Raji (cell line): ENCODE data around the gene PIF1.

Experiments
- POLR2A ChIP-seq: IDR thresholded peaks from 2 replicates; pipeline ENCODE4 v1.6.1; 2011; ENCODE audit warnings: low read depth, low read length, control low read depth; ENCODE audit not compliant: insufficient read depth

The PIF1 gene

DNA sequence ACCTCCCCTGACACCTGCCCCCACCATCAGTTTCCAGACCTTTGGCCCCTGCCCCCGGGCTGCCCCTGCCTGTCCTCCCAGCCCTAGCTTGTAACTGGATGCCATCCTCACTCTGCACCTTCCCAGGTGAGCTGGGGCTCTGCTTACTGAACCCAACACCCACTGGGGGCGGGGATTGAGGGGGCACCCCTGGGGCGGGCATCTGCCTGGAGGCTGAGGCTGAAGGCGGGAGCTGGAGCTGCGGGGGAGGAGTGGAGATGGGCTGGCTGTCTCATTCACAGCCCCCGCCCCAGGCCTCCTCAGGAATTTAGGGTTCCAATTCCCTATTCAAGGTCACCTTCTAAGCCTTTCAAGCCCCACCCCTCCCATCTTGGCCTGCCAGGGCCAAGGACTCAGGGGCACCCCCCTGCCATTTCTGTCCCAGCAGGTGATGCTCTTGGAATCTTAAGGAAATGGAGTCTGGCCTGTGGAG is 17.7 kb downstream of the PIF1 start:
- no peak for TF ChIP-seq POLR2A

DNA sequence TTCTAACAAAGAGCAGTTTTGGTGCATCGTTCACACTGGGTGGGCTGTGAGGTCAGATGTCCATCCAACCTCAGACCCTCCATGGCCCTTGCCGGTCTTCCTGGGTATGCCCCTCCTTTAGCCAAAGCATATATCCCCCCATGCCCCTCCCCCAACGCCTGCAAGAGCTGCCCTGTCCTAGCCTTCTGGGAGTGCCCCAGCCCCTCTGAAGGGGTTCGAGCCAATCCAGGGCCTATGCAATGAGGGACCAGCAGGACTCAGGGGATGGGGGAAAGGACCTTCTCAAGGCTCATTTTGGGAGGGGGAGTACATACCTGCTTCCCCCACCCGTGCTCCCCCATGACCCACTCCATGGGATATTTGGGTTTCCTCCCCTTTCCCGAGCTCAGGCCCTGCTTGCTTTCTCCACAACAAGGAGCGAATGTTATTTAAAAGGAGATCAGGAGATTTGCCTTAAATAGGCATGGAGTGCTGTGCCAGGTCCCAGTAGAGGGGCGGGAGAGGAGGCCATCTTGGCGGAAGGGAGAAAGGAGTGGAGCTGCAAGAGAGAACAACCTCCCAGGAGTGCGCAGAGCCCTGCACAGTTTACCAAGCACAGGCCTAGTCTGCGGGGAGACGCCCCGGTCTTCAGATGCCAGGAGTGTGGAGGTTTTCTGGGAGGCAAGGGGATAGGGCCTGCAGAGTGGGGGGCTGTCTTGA is 18.2 kb downstream of the PIF1 start:
- no peak for TF ChIP-seq POLR2A

DNA sequence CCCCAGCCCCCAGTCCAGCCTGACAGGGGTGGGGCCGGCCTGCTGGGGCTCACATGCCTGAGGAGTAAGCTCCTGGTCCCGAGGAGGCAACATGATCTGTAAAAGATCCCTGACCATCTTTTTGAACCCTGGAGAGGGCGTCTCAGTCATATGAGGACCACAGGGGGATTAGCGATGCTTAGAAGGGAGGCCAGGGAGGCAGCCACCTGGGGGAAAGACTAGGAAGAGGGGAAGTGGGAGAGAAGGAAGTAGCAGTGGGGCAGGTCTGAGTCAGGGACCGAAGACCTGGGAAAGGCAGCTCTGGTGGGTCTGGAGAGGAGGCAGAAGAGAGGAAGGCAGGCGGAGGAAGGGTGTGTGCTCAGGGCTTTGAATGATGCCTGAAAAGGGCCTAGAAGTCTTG is 18.9 kb downstream of the PIF1 start:
- TF ChIP-seq POLR2A = no peak

DNA sequence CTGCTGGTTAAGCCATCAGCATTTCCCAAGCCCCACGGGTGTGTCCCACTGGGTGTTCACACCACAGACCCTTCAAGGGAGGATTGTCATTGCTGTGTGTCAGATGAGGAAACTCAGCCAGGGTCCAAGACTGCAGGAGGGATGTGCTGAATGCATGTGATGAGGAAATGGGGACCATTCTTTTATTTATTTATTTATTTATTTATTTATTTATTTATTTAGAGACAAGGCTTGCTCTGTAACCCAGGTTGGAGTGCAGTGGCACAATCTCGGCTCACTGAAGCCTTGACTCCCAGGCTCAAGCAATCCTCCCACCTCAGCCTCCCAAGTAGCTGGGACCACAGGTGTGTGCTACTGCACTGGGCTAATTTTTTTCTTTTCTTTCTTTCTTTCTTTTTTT is 20.8 kb downstream of the PIF1 start:
- TF ChIP-seq POLR2A = no peak

DNA sequence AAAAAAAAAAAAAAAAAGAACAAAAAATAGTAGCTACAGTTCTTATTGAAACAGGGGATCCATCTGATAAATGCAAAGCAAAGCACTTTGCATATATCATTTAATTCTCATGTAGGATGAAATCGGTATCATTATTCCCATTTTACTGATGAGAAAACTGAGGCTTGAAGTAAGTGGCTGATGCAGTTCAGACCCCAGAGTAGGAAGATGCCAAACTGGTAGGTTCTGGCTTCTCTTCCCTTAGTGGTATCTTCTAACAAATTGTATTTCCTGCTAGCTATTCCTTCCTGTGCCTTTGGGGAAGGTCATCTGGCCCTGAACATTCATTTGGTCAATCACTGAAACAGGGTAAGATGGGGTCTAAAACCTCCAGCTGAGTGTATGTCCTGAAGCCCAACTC is 21.9 kb downstream of the PIF1 start:
- TF ChIP-seq POLR2A = no peak

DNA sequence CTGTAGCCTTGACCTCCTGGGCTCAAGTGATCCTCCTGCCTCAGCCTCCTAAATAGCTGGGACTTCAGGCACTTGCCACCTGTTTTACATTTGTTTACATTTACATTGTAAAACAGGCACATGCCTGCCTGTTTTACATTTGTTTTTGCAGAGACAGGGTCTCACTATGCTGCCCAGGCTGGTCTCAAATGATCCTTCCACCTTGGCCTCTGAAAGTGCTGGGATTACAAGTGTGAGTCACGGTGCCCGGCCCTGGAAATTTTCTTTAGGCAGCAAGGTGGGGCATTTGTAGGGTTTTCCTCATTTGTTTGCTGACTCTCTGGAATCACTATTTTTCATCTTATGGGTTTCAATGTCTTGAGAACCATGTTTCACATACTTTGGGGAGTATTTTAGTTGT is 25.0 kb downstream of the PIF1 start:
- TF ChIP-seq POLR2A = no peak

DNA sequence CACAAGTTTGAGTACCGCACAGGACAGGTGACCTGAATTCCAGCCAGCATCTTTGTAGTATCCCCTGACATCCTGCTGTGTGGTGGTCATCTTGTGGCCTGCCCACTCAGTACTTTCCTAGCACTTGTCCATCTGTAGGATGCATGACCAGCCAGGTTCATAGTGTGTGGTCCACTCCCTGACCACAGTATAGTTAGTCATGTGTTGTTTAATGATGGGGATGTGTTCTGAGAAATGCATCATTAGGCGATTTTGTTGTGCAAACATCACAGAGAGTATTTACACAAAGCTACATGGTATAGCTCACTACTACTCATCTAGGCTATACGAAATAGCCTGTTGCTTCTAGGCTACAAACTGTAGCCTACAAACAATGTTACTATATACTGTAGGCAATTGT is 33.2 kb downstream of the PIF1 start:
- TF ChIP-seq POLR2A = no peak

DNA sequence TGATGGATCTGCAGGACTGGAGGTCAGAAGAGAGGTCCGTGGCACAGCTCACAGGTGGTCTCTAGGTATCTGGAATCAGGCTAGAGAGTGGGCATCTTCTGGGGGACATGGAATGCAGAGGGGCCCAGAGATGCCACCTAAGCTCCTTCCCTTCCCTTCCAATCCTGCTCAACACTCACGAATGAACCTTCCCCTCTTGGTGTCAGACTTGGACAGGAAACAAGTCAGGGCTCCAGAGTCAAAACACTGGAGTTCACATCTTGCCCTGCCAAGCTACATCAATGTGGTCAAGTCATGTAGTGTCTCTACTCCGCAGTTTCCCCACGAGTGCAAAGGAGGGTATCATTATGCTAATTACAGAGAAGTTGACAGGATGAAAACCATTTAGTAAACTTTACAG is 34.0 kb downstream of the PIF1 start:
- no peak for TF ChIP-seq POLR2A

DNA sequence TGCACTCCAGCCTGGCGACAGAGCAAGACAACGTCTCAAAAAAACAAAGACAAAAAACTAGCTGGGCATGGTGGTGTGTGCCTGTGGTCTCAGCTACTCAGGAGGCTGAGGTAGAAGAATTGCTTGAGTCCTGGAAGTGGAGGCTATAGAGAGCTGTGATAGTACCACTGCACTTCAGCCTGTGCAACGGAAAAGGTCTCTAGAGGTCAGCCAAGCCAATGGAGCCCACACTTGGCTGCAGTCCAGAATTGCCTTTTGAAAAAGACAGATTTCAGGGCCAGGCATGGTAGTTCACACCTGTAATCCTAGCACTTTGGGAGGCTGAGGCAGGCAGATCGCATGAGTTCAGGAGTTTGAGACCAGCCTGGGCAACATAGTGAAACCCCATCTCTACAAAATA is 41.7 kb downstream of the PIF1 start:
- TF ChIP-seq POLR2A = no peak

DNA sequence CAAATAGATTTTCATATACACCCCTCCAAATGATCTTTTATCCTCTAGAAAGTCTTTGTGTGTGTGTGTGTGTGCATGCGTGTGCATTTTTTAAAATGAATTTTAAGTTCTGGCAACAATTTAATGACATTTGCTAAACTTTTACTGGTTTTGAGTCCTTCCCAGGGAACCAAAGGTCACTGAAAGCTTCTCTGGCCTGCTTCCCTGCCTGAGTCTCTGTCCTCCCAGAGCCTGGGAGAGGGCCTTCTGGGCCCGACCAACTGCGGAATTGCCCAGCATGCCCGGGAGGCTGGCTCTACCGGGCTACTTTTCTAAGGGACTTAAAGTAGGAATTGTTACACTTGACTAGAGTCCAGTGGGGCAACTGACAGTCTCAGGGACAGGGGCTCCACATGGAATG is 42.7 kb downstream of the PIF1 start:
- TF ChIP-seq POLR2A = no peak

DNA sequence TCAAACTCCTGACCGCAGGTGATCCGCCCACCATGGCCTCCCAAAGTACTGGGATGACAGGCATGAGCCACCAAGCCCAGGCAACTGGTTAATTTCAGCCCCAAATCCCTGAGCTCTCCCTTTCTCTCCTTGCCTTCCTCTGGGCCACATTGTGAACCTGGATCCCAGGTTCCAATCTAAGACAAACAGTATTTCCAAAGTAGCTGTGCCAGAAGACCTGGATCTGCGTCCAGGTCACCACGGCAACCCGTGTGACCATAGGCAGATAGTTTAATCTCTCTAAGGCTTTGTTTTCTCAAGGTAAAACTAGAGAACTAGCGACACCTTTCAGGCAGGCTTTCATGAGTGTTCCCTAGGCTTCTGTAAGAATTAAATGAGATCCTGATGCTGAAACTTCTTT is 44.1 kb downstream of the PIF1 start:
- TF ChIP-seq POLR2A = no peak

DNA sequence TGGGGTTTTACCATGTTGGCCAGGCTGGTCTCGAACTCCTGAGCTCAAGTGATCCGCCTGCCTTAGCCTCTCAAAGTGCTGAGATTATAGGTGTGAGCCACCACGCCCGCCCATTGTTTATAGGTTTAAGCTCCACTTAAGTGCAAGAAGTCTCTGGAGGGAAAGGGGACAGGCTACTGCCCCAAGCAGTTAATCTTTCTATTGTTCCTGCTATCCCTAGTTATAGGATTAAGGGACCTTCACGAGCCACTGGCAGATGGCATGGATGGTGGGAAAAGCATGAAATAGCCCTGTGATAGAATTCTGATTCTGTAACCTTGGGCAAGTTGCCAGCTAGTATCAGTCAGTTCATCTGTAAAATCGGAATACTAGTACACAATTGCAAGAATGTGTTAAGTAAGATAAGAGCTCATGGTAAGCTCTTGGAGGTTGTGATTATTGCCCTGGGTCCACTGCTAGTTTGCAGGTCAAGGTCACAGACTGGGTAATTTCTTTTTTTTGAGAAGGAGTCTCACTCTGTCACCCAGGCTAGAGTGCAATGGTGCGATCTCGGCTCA is 44.8 kb downstream of the PIF1 start:
- no peak for TF ChIP-seq POLR2A

DNA sequence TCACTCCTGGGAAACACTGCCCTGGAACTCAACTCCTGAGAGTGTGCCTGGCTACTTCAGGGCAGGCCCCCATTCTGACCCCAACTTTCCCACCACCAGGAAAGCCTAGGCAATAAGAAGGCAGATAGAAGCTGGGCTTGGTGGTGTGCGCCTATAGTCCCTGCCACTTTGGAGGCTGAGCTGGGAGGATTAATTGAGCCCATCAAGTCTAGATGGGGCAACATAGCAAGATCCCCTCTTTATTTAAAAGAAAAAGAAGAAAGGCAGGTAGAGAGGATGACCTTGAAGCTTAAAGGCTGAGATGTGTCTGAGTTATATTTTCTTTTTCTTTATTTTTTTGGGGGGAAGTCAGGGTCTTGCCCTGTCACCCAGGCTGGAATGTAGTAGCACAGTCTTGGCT is 45.8 kb downstream of the PIF1 start:
- no peak for TF ChIP-seq POLR2A

DNA sequence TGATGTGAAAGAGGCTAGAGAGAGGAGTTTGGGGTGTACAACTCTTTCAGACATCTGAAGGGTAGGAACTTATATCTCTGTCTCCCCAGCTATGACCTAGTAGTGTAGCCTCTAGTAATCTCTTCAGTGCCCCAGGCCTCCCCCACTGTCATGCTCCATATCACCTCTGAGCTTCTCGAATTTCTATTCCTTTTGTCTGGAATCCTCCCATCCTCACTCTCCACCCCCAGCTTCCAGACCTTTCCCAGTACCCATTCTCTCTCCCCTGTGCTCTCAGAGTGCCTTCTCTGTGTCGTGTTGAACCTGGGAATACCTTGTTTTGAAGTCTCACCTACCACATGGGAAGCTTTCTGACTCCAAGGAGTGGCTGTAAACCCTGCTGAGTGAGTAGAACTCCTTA is 46.4 kb downstream of the PIF1 start:
- TF ChIP-seq POLR2A = no peak

DNA sequence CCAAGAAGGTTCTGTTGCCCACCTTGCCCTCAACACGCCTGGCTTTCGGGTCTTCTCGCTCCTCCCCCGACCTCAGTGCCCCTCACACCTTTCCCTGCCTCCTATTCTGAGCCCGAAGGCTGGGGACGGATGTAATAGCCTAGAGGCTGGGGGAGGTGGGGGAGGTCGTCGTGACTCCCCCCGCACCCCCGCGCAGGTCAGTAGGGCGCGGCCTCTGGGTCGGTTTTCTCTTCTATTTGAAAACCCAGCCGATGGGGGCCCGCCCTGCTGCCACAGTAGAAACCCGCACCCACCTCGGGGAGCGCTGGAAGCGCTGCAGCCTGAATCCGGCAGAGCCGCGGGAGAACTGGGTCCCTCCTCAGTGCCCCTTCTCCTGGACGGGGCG is 49.1 kb downstream of the PIF1 start:
- no peak for TF ChIP-seq POLR2A

DNA sequence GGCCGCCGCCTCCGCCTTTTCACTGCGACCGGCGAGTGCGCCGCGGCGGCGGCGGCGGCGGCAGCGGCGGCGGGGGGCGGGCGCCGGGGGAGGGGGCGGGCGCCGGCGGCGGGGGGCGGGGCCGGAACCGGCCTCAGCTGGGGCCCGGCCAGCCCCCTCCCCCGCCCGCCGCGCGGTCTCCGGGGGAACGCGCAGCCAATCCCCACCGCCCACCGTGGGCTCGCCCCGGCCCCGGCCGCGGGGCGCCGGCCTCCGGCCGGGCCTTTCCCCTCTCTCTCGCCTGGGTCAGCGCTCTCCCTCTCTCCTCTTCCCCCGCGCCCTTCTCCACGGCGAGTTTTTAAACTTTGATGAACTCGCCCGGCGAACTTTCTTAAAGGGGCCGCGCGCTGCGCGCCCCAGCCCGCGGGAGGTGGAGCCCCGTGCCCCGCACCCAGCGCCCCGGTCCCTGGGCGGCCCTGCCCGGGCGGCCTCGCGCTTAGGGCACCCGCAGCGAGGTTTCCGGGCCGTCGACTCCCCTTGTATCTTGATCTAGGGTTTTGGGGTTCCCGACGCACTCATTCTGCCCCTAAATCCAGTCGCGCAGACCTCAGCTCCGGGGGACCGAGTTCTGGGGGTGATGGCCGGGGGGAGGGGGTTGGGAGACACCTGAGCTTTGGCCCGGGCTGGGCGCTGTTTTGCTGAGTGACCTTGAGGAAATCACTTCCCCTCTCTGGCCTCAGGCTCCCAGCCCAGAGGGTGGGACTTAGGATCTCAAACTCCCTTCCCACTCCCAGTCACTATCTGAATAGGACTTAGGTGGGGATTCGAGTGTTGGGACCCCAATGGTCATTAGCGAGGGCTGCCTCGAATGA is 49.7 kb downstream of the PIF1 start, which contains the start of gene RBPMS2:
Gene RBPMS2, minus strand, starts transcription at position 39 of the 851 bp plus-strand sequence. CDS start 270 bp downstream, outside the sequence.
- TF ChIP-seq POLR2A = no peak
